Stimulated activated naive B cell treated with anti-CD40 and anti-IgM and Interleukin-4, amounts not matched to agents 10 μg/mL and 1 μg/mL and 100 μg/mL, for 72 hours (primary cell): ENCODE results near the gene CNOT9.

Experiments
- ATAC-seq, 2 donors: fragments of 150-1000 bp; cut with Tn5 transposase; replicated peaks; 2 replicates each; pipeline ENCODE4 v1.10.0; 2021; ENCODE audit warnings: moderate library complexity in 1 of 2
- DNase-seq: peaks from one replicate; pipeline ENCODE4 v3.0.0; 2021
- H3K27ac Mint-ChIP-seq: one replicate; pipeline ENCODE4 v1.8.0; 2022; ENCODE audit warnings: mild to moderate bottlenecking, mixed read lengths
- H3K27me3 Mint-ChIP-seq, 2 donors: one replicate each; pipeline ENCODE4 v1.8.0; 2022; ENCODE audit warnings: mixed read lengths in 2 of 2
- H3K36me3 Mint-ChIP-seq, 2 donors: one replicate each; pipeline ENCODE4 v1.8.0; 2022; ENCODE audit warnings: mixed read lengths in 2 of 2, mild to moderate bottlenecking in 1 of 2
- H3K4me1 Mint-ChIP-seq, 2 donors: one replicate each; pipeline ENCODE4 v1.8.0; 2022; ENCODE audit warnings: mixed read lengths in 2 of 2, mild to moderate bottlenecking in 1 of 2
- H3K4me3 Mint-ChIP-seq, 2 donors: one replicate each; pipeline ENCODE4 v1.8.0; 2022; ENCODE audit warnings: mild to moderate bottlenecking in 2 of 2, mixed read lengths in 2 of 2, moderate library complexity in 1 of 2
- H3K9me3 Mint-ChIP-seq, 2 donors: one replicate each; pipeline ENCODE4 v1.8.0; 2022; ENCODE audit warnings: mixed read lengths in 2 of 2, mild to moderate bottlenecking in 1 of 2

Gene CNOT9

DNA sequence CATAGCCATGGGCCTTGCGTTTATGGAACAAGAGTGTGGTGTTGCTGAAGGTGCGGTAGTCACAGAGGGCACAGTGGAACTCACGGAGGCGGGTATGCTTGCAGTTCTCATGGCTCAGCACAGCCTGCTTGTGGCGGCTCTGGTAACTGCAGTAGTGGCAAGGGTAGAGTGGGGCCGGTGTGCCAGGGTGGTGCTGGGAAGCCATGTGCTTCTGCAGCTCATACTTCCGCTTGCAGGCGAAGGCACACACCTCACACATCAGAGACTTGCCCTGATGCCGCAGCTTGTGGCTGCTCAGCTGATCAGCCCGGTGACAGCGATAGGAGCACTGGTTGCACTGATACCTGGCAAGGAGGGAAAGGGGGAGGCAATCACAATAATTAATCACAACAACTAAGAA, 76.1 kb downstream of the CNOT9 start:
- Mint-ChIP-seq H3K27me3 (no peaks in the 10 kb centered on the region), H3K4me1 (peaks cover 7 to 27% of the 10 kb centered on the region in 2 donors), H3K9me3 (no peaks in the 10 kb centered on the region), H3K36me3 (peaks cover 39 to 55% of the 10 kb centered on the region in 2 donors), H3K27ac (peak overlapping the region; percentile 77), H3K4me3 (no peak overlapping the region)
- DNase-seq (no peak), ATAC-seq (peak; percentile 11 to 15)

DNA sequence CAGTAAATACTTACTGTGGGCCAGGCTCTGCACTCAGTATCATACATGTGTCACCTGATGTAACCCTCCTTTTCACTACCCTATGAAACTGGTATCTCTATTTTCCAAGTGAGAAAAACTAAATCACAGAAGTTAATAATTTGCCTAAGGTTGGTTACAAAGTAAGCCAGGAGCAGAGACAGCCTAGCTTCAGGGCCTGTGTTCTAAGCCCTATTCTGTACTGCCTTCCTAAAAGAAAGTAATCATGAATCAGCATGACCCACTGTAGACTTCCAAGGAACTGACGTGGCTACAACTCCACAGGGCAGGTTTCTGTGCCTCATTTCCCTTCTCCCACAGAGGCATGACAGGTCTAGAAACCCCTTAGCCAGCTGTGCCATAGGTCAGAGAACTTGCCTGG, 76.5 kb downstream of the CNOT9 start:
- Mint-ChIP-seq H3K36me3 (peaks cover 39 to 52% of the 10 kb centered on the region in 2 donors), H3K4me3 (no peak overlapping the region), H3K27ac (peak overlapping the region; percentile 62), H3K4me1 (peaks cover 7 to 27% of the 10 kb centered on the region in 2 donors), H3K27me3 (no peaks in the 10 kb centered on the region), H3K9me3 (no peaks in the 10 kb centered on the region)
- DNase-seq (no peak), ATAC-seq (peak; percentile 68 to 75)
